ENCODE measurements around the gene SLC19A1.

SLC19A1 gene

GRCh38 chr21:45478115-45478801, 64.0 kb downstream of the SLC19A1 start:
- H3K36me3 ChIP-seq (ENCODE audit: insufficient read depth, low read length): no peaks in the 10 kb centered on the region
- no peak overlapping the region for H3K4me3 ChIP-seq (ENCODE audit: low read length)
- no peaks in the 10 kb centered on the region for H3K9me3 ChIP-seq (replicated peaks; ENCODE audit: low read length)
- no peaks in the 10 kb centered on the region for H3K27me3 ChIP-seq (ENCODE audit: control insufficient read depth, insufficient read depth, low read length)
- H3K9ac ChIP-seq (ENCODE audit: low read depth, low read length): no peak overlapping the region
- H3K4me2 ChIP-seq (ENCODE audit: low read length): peak overlapping the region; percentile 35
- no peaks in the 10 kb centered on the region for H3K4me1 ChIP-seq (ENCODE audit: control insufficient read depth, insufficient read depth, low read length)

GRCh38 chr21:45477176-45478114, 64.8 kb downstream of the SLC19A1 start:
- Histone ChIP-seq H3K4me2 (ENCODE audit: low read length) (peak overlapping the region; percentile 35), H3K4me3 (ENCODE audit: low read length) (no peak overlapping the region), H3K36me3 (ENCODE audit: insufficient read depth, low read length) (no peaks in the 10 kb centered on the region), H3K4me1 (ENCODE audit: control insufficient read depth, insufficient read depth, low read length) (no peaks in the 10 kb centered on the region), H3K27me3 (ENCODE audit: control insufficient read depth, insufficient read depth, low read length) (no peaks in the 10 kb centered on the region), H3K9me3 (replicated peaks; ENCODE audit: low read length) (no peaks in the 10 kb centered on the region), H3K9ac (ENCODE audit: low read depth, low read length) (no peak overlapping the region)

- Histone ChIP-seq H3K36me3 (ENCODE audit: insufficient read depth, low read length) (no peaks in the 10 kb centered on the region), H3K4me1 (ENCODE audit: control insufficient read depth, insufficient read depth, low read length) (peaks cover 5% of the 10 kb centered on the region), H3K27me3 (ENCODE audit: control insufficient read depth, insufficient read depth, low read length) (no peaks in the 10 kb centered on the region), H3K9ac (ENCODE audit: low read depth, low read length) (no peak overlapping the region), H3K9me3 (replicated peaks; ENCODE audit: low read length) (no peaks in the 10 kb centered on the region), H3K4me2 (ENCODE audit: low read length) (no peak overlapping the region), H3K4me3 (ENCODE audit: low read length) (no peak overlapping the region)
These were observed 65.7 kb downstream of the SLC19A1 start for GRCh38 chr21:45476582-45476981.

DNA sequence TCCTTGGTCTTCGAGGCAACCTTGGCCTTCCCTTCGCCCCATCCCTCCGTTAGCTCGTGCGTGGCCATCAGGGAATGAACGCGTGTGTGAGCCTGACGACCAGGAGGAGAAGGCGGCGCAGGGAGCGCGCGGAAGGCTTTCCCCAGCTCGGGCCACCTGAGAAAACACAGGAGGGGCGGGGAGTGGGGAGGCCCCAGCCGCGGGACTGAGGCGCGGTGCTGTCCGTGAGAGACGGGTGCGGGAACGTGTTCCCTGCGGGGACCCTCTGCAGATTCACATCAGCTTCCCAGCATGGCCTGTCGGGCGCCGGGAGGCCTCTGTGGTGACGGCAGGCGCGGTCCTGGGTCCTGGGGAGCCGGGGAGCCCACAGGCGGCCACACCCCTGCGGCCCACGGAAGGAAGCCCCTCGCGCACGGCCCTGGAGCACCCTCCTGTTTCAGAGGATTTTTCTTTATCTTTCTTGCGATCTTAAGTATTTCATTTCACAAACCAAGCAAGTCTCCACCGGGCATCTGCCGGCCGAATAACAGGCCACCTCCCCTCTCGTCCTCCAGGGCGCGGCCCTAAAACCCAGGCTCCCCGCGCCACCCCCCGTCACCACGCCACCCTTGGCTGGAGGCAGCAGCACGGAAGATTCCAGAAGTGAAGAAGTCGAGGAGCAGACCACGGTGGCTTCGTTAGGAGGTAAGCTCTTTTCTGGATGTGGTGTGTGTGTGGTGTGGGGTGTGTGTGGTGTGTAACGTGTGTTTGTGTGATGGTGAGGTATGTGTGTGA, 66.3 kb downstream of the SLC19A1 start:
- H3K4me1 ChIP-seq (ENCODE audit: control insufficient read depth, insufficient read depth, low read length): peaks cover 11% of the 10 kb centered on the region
- no peak overlapping the region for H3K4me2 ChIP-seq (ENCODE audit: low read length)
- H3K4me3 ChIP-seq (ENCODE audit: low read length): no peak overlapping the region
- no peaks in the 10 kb centered on the region for H3K27me3 ChIP-seq (ENCODE audit: control insufficient read depth, insufficient read depth, low read length)
- H3K9me3 ChIP-seq (replicated peaks; ENCODE audit: low read length): no peaks in the 10 kb centered on the region
- no peak overlapping the region for H3K9ac ChIP-seq (ENCODE audit: low read depth, low read length)
- no peaks in the 10 kb centered on the region for H3K36me3 ChIP-seq (ENCODE audit: insufficient read depth, low read length)

DNA sequence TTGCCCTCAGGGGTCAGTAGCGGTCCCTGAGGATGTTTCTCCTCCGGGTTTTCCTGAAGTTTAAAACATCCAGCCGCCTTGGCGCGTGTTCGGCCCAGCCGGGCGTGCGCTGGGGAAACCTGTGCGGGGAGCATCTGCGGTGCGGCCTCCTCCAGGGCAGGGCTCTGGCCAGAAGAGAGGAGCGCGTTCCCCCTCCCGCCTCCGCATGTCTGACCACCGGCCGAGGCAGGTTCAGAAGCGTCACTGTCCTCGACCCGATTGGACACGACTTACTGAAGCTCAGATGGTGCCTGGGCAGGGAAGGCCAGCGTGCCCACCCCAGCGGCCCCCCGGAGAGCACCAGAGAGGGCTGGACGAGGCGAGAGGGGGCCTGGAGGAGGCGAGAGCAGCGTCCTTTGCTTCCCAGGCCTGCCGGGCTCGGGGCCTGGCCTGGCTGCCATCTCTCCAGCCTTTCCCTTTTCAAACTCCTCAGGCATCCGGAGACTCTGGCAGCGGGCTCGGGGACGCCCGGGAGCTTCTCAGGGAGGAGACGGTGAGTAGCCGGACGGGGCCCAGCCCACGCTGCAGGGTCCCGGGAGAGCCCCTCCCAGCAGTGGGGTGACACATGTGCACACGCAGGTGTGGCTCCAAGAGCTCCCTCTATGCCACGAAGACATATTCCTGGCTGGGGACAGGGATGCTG, 67.1 kb downstream of the SLC19A1 start:
- H3K4me2 ChIP-seq (ENCODE audit: low read length): no peak overlapping the region
- no peaks in the 10 kb centered on the region for H3K9me3 ChIP-seq (replicated peaks; ENCODE audit: low read length)
- H3K4me1 ChIP-seq (ENCODE audit: control insufficient read depth, insufficient read depth, low read length): peaks cover 19% of the 10 kb centered on the region
- no peaks in the 10 kb centered on the region for H3K27me3 ChIP-seq (ENCODE audit: control insufficient read depth, insufficient read depth, low read length)
- no peak overlapping the region for H3K4me3 ChIP-seq (ENCODE audit: low read length)
- H3K9ac ChIP-seq (ENCODE audit: low read depth, low read length): no peak overlapping the region
- H3K36me3 ChIP-seq (ENCODE audit: insufficient read depth, low read length): no peaks in the 10 kb centered on the region

DNA sequence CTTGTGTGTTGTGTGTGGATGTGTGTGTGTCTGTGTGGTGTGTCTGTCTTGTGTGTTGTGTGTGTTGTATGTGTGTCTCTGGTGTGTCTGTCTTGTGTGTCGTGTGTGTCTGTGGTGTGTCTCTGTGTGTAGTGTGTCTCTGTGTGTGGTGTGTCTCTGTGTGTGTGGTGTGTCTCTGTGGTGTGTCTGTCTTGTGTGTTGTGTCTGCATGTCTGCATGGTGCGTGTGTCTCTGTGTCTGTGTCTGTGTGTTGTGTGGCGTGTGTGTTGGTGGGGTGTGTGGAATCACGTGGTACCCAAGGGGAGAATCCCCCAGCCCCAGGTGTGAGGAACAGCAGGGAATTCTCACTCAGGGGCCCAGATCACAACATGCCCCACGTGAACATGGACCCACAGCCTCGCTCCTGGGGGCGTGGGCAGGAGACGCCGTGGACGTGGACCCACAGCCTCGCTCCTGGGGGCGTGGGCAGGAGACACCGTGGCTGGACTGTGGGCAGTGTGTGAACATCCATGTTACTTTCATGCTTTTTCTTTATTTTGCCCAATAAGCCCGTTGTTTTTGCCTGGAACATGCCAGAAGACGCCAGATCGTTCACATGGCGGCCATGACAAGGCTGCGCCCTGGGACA, 67.8 kb downstream of the SLC19A1 start:
- Histone ChIP-seq H3K4me2 (ENCODE audit: low read length) (no peak overlapping the region), H3K36me3 (ENCODE audit: insufficient read depth, low read length) (no peaks in the 10 kb centered on the region), H3K4me3 (ENCODE audit: low read length) (no peak overlapping the region), H3K9me3 (replicated peaks; ENCODE audit: low read length) (no peaks in the 10 kb centered on the region), H3K9ac (ENCODE audit: low read depth, low read length) (no peak overlapping the region), H3K27me3 (ENCODE audit: control insufficient read depth, insufficient read depth, low read length) (no peaks in the 10 kb centered on the region), H3K4me1 (ENCODE audit: control insufficient read depth, insufficient read depth, low read length) (peaks cover 26% of the 10 kb centered on the region)

DNA sequence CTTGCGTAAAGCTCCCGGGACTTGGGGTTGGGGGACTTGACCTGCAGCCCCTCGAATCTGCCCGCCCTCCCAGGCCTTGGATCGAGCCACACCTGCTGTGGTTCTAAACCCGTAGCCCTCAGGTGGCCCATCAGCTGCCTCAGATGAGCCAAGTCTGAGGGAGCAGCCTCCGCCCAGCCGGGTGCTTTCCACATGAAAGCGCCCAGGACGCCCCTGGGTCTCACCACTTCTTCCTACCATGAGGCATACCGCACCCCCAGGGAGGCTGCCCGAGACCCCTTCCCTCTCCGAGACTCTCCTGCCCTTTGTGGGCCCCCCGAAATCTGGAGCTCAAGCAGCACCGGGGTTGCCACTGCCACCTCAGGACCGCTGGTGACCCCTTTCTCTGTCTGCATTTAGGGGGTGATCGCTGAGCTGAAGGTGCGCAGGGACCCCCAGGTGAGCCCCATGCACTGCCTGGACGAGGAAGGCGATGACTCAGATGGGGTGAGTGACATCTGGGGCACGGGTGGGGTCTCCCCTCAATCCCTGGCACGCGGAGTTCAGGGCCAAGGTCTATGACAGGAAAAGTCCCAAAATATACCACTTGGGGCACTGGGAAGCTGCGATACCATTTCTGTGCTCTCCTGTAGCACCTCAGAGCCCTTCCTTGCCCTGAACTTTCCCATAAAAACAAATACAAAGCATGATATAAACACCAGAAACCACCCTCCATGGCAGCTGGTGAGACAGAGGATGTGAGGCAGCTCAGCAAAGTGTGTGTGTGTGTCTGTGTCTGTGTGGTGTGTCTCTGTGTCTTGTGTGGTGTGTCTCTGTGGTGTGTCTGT, 68.5 kb downstream of the SLC19A1 start:
- Histone ChIP-seq H3K4me1 (ENCODE audit: control insufficient read depth, insufficient read depth, low read length) (peaks cover 27% of the 10 kb centered on the region), H3K36me3 (ENCODE audit: insufficient read depth, low read length) (no peaks in the 10 kb centered on the region), H3K9me3 (replicated peaks; ENCODE audit: low read length) (no peaks in the 10 kb centered on the region), H3K9ac (ENCODE audit: low read depth, low read length) (no peak overlapping the region), H3K27me3 (ENCODE audit: control insufficient read depth, insufficient read depth, low read length) (no peaks in the 10 kb centered on the region), H3K4me2 (ENCODE audit: low read length) (no peak overlapping the region), H3K4me3 (ENCODE audit: low read length) (no peak overlapping the region)

DNA sequence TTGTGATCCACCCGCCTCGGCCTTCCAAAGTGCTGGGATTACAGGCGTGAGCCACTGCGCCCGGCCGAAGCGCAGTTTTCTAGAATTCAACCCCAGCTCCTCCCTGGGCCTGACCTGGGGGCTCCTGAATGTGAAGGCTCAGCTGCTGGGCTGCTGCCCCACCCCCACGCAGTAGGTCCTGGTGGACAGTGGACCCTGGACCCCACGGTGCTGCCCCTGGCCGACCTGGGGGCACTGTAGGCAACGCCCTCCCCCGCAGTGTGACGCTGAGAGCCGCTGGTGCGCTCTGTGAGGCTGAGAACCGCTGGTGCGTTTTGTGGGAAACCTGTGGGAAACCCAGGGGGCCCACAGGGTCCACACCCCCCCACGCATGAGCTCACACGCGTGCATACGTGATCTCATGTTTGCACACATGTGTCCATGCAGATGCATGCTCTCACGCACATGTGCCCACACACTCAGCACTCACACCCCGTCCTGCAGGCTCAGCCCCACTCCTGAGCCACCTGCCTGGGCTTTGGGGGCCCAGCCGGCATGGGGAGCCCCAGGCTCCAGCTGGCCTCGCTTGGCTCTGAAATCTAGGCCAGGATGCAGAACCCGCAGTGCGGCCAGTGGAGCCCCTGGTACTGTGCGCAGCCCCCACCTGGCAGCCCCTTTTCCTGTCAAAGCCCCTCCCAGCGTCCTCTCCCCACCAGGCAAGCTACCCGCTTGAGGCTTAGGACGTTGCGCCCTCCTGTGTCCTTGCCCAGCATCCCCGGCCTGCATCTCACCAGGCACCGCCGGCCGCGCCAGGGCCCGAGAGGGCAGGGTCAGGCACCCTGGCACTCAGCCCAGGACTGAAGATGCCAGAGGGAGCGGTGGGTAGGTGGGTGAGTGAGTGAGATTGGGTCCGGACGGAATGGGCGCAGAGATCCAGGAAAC, 69.5 kb downstream of the SLC19A1 start:
- H3K27me3 ChIP-seq (ENCODE audit: control insufficient read depth, insufficient read depth, low read length): no peaks in the 10 kb centered on the region
- H3K4me3 ChIP-seq (ENCODE audit: low read length): no peak overlapping the region
- H3K9ac ChIP-seq (ENCODE audit: low read depth, low read length): no peak overlapping the region
- no peak overlapping the region for H3K4me2 ChIP-seq (ENCODE audit: low read length)
- H3K36me3 ChIP-seq (ENCODE audit: insufficient read depth, low read length): no peaks in the 10 kb centered on the region
- no peaks in the 10 kb centered on the region for H3K9me3 ChIP-seq (replicated peaks; ENCODE audit: low read length)
- peaks cover 27% of the 10 kb centered on the region for H3K4me1 ChIP-seq (ENCODE audit: control insufficient read depth, insufficient read depth, low read length)

DNA sequence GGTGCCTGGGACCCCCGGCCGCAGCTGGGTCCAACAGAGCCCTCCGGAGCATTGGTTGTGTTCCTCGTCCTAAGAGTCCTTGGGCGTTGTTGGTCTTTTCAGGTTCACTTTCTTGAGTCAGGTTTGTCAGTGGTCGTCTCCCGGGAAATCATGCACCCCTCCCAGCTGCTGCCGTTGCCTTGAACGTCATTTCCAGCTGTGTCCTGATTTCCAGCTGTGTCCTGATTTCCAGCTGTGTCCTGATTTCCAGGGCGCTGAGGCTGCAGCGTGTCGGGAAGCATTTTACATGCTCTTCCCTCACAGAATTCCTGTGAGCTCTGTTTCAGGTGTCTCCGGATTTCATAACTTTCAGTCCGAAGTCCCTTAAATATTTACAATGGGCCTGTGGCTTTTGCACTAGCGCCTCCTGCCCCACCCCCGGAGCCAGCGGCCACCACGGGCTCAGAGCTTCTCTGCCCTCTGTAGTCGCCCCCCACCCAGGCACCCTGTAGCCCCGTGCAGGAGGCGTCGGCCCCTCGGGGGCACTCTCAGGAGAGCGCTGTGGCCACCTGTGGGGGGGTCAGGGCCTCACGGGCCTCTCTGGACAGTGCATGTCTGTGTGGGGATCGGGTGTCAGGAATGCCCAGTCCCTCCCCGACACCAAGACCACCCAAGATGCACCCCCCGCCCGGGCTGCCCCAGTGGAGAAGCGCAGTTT, 70.6 kb downstream of the SLC19A1 start:
- Histone ChIP-seq H3K4me3 (ENCODE audit: low read length) (peak overlapping the region; percentile 43), H3K4me1 (ENCODE audit: control insufficient read depth, insufficient read depth, low read length) (peaks cover 35% of the 10 kb centered on the region), H3K9ac (ENCODE audit: low read depth, low read length) (peak overlapping the region; percentile 49), H3K9me3 (replicated peaks; ENCODE audit: low read length) (no peaks in the 10 kb centered on the region), H3K36me3 (ENCODE audit: insufficient read depth, low read length) (no peaks in the 10 kb centered on the region), H3K27me3 (ENCODE audit: control insufficient read depth, insufficient read depth, low read length) (no peaks in the 10 kb centered on the region), H3K4me2 (ENCODE audit: low read length) (peak overlapping the region; percentile 76)

Data from skeletal muscle satellite cell (primary cell).